A549 (cell line): Measurements from ENCODE around the gene MPRIP. TPM values are rescaled to one million over a fixed set of nuclear protein-coding genes. Genes with fewer than 3 reads are reported as not detected.

Experiments used
- ATAC-seq, 2 experiments: fragments of 200-7000 bp in 1 of 2; fragments of >200 bp in 1 of 2; cut with Nextera tagmentation in 1 of 2; cut with Tn5 transposase in 1 of 2; 3 replicates each; pipeline versions ENCODE4 v1.8.0 to v1.9.1; 2018 to 2020; ENCODE audit warnings: mild to moderate bottlenecking in 1 of 2, moderate library complexity in 1 of 2
- CTCF ChIA-PET: fragments of 300-600 bp; sonication (Branson Sonifier 250); formaldehyde crosslinking; extraction: SDS; loops from one replicate; lab custom pipeline; 2021; ENCODE audit warnings: antibody characterized with exemption, inconsistent platforms; lab: Yijun Ruan, JAX
- POLR2A ChIA-PET: fragments of 350-600 bp; formaldehyde crosslinking; extraction: SDS; loops from one replicate; lab custom pipeline; 2021; ENCODE audit warnings: antibody characterized with exemption, inconsistent platforms; lab: Yijun Ruan, JAX
- DNase-seq, 2 experiments: peaks; one replicate each; pipeline versions ENCODE4 v3.0.0 to v3.0.0-alpha.2; 2011 to 2016; ENCODE audit warnings: low read depth in 1 of 2, low spot score in 1 of 2
- FAIRE-seq: peaks from 2 replicates; lab custom pipeline; 2011; peaks lifted over from hg19 to GRCh38; lab: Jason Lieb, UNC
- H3K27ac ChIP-seq, 2 experiments: fragments of >200 bp; sonication (Bioruptor Twin); formaldehyde crosslinking; 3 replicates each; pipeline ENCODE4 v1.5.1; 2016 to 2017
- H3K4me1 ChIP-seq: fragments of >200 bp; sonication (Bioruptor Twin); formaldehyde crosslinking; 3 replicates; pipeline ENCODE4 v1.6.1; 2016
- H3K4me2 ChIP-seq: fragments of >200 bp; sonication (Bioruptor Twin); formaldehyde crosslinking; 3 replicates; pipeline ENCODE4 v1.6.1; 2016
- H3K4me3 ChIP-seq: fragments of >200 bp; sonication (Bioruptor Twin); formaldehyde crosslinking; 3 replicates; pipeline ENCODE4 v1.5.1; 2016
- H3K9me3 ChIP-seq: fragments of >200 bp; sonication (Bioruptor Twin); formaldehyde crosslinking; 3 replicates; pipeline ENCODE4 v1.6.1; 2016
- CHD4 ChIP-seq: fragments of 200-600 bp; sonication (generic); IDR thresholded peaks from 2 replicates; pipeline ENCODE4 v1.6.1; 2016; ENCODE audit warnings: antibody characterized with exemption, mild to moderate bottlenecking, borderline replicate concordance
- EHMT2 ChIP-seq: fragments of 200-600 bp; sonication (generic); IDR thresholded peaks from 2 replicates; pipeline ENCODE4 v1.6.1; 2016; ENCODE audit warnings: antibody characterized with exemption, low read depth, mild to moderate bottlenecking, moderate library complexity
- EP300 ChIP-seq, 2 experiments: fragments of >200 bp; sonication (Bioruptor Twin); formaldehyde crosslinking; IDR thresholded peaks; 2 replicates in 1 of 2; 3 replicates in 1 of 2; pipeline ENCODE4 v1.6.1; 2016 to 2017
- FOSB ChIP-seq: fragments of 250-450 bp; sonication (Bioruptor Pico); IDR thresholded peaks from 2 replicates; pipeline ENCODE4 v1.5.0; 2020; ENCODE audit warnings: mild to moderate bottlenecking, moderate library complexity
- FOSL2 ChIP-seq, 2 experiments: fragments of 450-650 bp in 1 of 2; fragments of >200 bp in 1 of 2; sonication (Bioruptor Twin) in 1 of 2; formaldehyde crosslinking; IDR thresholded peaks; 2 replicates each; pipeline versions ENCODE4 v1.5.0 to v1.6.1; 2016 to 2020; ENCODE audit warnings: mild to moderate bottlenecking in 1 of 2, moderate library complexity in 1 of 2
- GATA3 ChIP-seq: IDR thresholded peaks from 2 replicates; pipeline ENCODE4 v1.6.1; 2012; ENCODE audit warnings: borderline replicate concordance
- HDAC2 ChIP-seq: fragments of 200-600 bp; sonication (generic); IDR thresholded peaks from 2 replicates; pipeline ENCODE4 v1.6.1; 2016
- HOXB13 ChIP-seq: fragments of 250-450 bp; sonication (Bioruptor Pico); IDR thresholded peaks from 2 replicates; pipeline ENCODE4 v1.5.0; 2020; ENCODE audit warnings: low read depth, mild to moderate bottlenecking, moderate library complexity
- MAFK ChIP-seq: fragments of 450-650 bp; IDR thresholded peaks from 2 replicates; pipeline ENCODE4 v1.6.1; 2014; ENCODE audit not compliant: partially characterized antibody
- NR3C1 ChIP-seq: fragments of >200 bp; sonication (Bioruptor Twin); formaldehyde crosslinking; IDR thresholded peaks from 3 replicates; pipeline ENCODE4 v1.6.1; 2017
- RAD21 ChIP-seq, 2 experiments: fragments of >200 bp in 1 of 2; sonication (Bioruptor Twin) in 1 of 2; formaldehyde crosslinking in 1 of 2; IDR thresholded peaks in 1 of 2; conservative IDR thresholded peaks in 1 of 2; 2 replicates in 1 of 2; 3 replicates in 1 of 2; pipeline ENCODE4 v1.6.1; 2012 to 2018; ENCODE audit warnings: inconsistent platforms in 1 of 2
- RARB ChIP-seq: fragments of 250-450 bp; sonication (Bioruptor Pico); IDR thresholded peaks from 2 replicates; pipeline ENCODE4 v1.8.0; 2021; ENCODE audit warnings: mild to moderate bottlenecking, moderate library complexity
- RFX5 ChIP-seq: fragments of 450-650 bp; IDR thresholded peaks from 2 replicates; pipeline ENCODE4 v1.7.1; 2014; ENCODE audit warnings: antibody characterized with exemption, mild to moderate bottlenecking, moderate library complexity
- SMC3 ChIP-seq: fragments of >200 bp; sonication (Bioruptor Twin); formaldehyde crosslinking; IDR thresholded peaks from 3 replicates; pipeline ENCODE4 v1.6.1; 2018; ENCODE audit warnings: inconsistent platforms
- ZFP36 ChIP-seq: fragments of 450-650 bp; IDR thresholded peaks from 2 replicates; pipeline ENCODE4 v1.6.1; 2014; ENCODE audit warnings: borderline replicate concordance; ENCODE audit not compliant: partially characterized antibody
- WGBS: methylation state at CpG from one replicate; pipeline ENCODE4 v1.1.6; 2017; ENCODE audit errors: missing lambda C conversion rate; 5-methylcytosine and 5-hydroxymethylcytosine counted together
- polyA plus RNA-seq, 4 experiments: library from polyadenylated mRNA; depleted of rRNA in 3 of 4; stranded (reverse); fragments of >200 nt; fragmentation: RNase III in 1 of 4; extraction: RNeasy Plus Mini Kit Qiagen cat#74134 plus additional on column Dnase treatment in 1 of 4; gene quantifications; 2 replicates in 3 of 4; 3 replicates in 1 of 4; pipeline ENCODE4 v1.2.3, GENCODE V29; 2011 to 2017
- TF ChIP-seq, protein P1 (sequence below): IDR thresholded peaks from 2 replicates; pipeline ENCODE4 v1.6.1; 2012
- TF ChIP-seq, protein P2 (sequence below): IDR thresholded peaks from 2 replicates; pipeline ENCODE4 v1.6.1; 2012; ENCODE audit warnings: low read depth, borderline replicate concordance

Gene MPRIP
- polyA plus RNA-seq, 2 of the 4 experiments (the other 2 are of a cell fraction): 147 to 228 TPM

DNA sequence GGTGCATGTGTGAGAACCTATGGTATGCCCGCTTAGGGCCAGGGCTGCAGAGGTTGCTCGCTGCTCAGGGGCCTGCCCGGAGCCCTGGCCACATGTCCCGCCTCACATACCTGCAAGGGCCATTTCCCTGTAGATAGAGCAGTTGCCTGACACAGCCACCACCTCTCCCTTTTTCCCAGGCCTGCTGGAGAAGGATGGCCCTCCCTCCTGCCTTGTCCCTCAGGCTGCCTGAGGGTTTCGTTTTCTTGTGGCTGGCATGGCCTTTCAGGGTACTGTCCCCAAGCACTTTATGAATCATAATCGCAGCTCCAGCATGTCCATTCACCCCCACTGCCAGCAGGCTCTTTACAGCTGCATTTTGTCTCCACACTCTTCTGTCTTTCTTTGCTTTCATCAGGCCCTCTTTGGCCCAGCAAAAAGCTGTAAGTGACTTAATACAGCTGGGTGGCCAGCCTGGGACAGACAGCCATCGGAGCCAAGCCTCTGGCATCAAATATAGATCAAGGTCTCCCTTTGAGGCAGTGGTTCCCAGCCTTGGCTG lies 65.7 kb downstream of the MPRIP start (continued):
- TF ChIP-seq RFX5: no peak

DNA sequence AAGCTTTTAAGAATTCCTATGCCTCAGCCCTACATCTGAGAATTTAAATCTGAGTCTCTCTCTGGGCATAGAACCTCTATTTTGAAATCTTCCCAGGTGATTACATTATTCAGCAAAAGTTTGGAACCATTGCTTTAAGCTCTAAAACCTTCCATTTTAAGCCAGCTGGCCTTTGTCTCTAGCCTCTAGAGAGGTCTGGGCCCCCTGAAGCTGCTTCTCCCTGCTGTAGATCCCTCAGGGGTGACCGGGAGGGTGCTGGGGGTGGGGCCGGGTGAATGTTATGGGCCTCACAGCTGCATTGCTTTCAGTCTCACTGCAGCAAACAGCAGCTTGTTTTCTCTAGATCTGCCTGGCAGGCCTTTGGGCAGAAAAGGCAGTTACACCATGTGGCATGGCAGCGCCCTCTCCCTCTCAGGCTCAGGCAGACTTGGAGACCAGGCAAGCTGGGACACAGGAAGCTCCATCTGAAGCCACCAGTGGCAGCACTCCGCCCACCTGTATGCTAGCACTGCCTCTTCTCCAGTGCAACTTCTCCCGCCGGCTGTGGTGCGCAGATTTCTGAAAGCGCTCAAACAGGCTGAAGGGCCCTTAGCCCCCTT lies 66.3 kb downstream of the MPRIP start:
- no peak for FAIRE-seq
- H3K4me3 ChIP-seq: no peak overlapping the region
- peak overlapping the region; percentile 46 for H3K4me2 ChIP-seq
- ChIA-PET POLR2A (no interaction called here), CTCF (interaction anchor here (0.8 to 2.2 kb wide), 8 partner anchors 9 to 110 kb away, joined by 3 to 8 read pairs (median 6); no protein-coding TSS in a partner anchor)
- TF ChIP-seq RFX5 (no peak), RAD21 (conservative IDR thresholded peaks at IDR 0.05 in 1 of 2, IDR thresholded peaks at IDR 0.05 in 1 of 2) (0 out of 5 replicates have a peak, but pooled peaks of 1 of the 2 experiments have one; percentile 9)
- peaks cover 81% of the 10 kb centered on the region for H3K4me1 ChIP-seq
- ATAC-seq: peak in 1 of 2 experiments; percentile 12; a peak in 2 of 6 replicates
- DNase-seq: peak in 1 of 2 experiments; percentile 44
- 93% methylated on average over 8 of the region's 8 CpGs for WGBS
- H3K9me3 ChIP-seq: no peaks in the 10 kb centered on the region
- H3K27ac ChIP-seq: peak overlapping the region; percentile 38 to 74

DNA sequence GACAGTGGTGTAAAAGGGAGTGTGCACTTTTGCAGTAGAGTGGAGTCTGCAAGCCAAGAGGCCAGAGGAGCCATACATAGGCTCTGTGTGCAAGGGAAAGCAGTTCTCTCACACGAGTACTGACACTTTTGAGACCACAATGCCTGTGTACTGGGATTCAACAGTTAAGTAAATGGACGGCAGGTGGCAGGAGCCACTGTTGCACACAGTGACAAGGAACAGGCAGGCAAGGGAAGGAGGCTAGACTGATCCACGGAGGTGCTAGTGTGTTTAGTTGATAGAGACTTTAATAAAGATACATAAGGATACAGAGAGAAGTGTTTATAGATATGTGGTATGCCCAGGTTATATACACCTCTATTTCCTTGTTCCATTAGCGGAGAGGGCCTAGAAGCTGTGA lies 67.0 kb downstream of the MPRIP start:
- FAIRE-seq: no peak
- CTCF ChIA-PET: interaction anchor here (0.5 to 2.2 kb wide), 7 partner anchors 9 to 111 kb away, joined by 3 to 8 read pairs (median 6); no protein-coding TSS in a partner anchor

DNA sequence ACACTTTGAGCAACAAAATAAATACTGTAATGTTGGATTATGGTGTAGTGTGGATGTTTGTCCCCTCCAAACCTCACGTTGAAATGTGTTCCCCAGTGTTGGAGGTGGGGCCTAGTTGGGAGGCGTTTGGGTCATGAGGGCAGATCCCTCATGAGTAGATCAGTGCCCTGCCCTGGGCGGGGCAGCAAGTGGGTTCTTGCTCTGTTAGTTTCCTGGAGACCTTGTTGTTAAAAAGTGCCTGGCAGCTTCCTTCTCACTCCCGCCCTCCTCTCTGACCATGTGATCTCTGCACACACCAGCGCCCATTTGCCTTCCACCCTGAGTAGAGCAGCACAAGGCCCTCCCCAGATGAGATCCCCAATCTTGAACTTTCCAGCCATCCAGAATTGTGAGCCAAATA lies 67.7 kb downstream of the MPRIP start:
- 64% methylated on average over 5 of the region's 5 CpGs for WGBS
- FAIRE-seq (no peak), ATAC-seq (peak in 1 of 2 experiments; percentile 5; a peak in 1 of 6 replicates), DNase-seq (peak in 1 of 2 experiments; percentile 62)
- no peak for TF ChIP-seq FOSL2 (IDR thresholded peaks at IDR 0.05)
- no peak for TF ChIP-seq FOSL2 (CRISPR knock-in tag; IDR thresholded peaks at IDR 0.05)
- no peak for TF ChIP-seq ZFP36
- no peak for TF ChIP-seq MAFK
- TF ChIP-seq RARB (CRISPR knock-in tag): no peak
- TF ChIP-seq NR3C1: no peak
- TF ChIP-seq EP300 (IDR thresholded peaks at IDR 0.05): no peak
- no peak for TF ChIP-seq FOSB
- TF ChIP-seq, protein P1, sequence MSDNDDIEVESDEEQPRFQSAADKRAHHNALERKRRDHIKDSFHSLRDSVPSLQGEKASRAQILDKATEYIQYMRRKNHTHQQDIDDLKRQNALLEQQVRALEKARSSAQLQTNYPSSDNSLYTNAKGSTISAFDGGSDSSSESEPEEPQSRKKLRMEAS: no peak
- TF ChIP-seq, protein P2, sequence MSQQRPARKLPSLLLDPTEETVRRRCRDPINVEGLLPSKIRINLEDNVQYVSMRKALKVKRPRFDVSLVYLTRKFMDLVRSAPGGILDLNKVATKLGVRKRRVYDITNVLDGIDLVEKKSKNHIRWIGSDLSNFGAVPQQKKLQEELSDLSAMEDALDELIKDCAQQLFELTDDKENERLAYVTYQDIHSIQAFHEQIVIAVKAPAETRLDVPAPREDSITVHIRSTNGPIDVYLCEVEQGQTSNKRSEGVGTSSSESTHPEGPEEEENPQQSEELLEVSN: no peak
- TF ChIP-seq HOXB13 (CRISPR knock-in tag): no peak
- POLR2A ChIA-PET: no interaction called here
- Histone ChIP-seq H3K4me1 (peaks cover 92% of the 10 kb centered on the region), H3K4me3 (no peak overlapping the region), H3K4me2 (peak overlapping the region; percentile 46), H3K27ac (peak overlapping the region in 1 of 2 experiments; percentile 74; a peak in 3 of 6 replicates), H3K9me3 (no peaks in the 10 kb centered on the region)
- CTCF ChIA-PET: interaction anchor here (0.7 to 2.2 kb wide), 4 partner anchors 10 to 118 kb away, joined by 3 to 8 read pairs (median 3); no protein-coding TSS in a partner anchor

More for the DNA sequence above, 67.0 kb downstream of the MPRIP start:
- DNase-seq: peak in 1 of 2 experiments; percentile 40
- Histone ChIP-seq H3K9me3 (no peaks in the 10 kb centered on the region), H3K4me3 (no peak overlapping the region), H3K4me2 (peak overlapping the region; percentile 46), H3K4me1 (peaks cover 85% of the 10 kb centered on the region), H3K27ac (peak overlapping the region in 1 of 2 experiments; percentile 74; a peak in 3 of 6 replicates)
- TF ChIP-seq EHMT2: no peak
- POLR2A ChIA-PET: no interaction called here
- 72% methylated on average over 4 of the region's 4 CpGs for WGBS
- ATAC-seq: peak in 1 of 2 experiments; percentile 6; a peak in 1 of 6 replicates

DNA sequence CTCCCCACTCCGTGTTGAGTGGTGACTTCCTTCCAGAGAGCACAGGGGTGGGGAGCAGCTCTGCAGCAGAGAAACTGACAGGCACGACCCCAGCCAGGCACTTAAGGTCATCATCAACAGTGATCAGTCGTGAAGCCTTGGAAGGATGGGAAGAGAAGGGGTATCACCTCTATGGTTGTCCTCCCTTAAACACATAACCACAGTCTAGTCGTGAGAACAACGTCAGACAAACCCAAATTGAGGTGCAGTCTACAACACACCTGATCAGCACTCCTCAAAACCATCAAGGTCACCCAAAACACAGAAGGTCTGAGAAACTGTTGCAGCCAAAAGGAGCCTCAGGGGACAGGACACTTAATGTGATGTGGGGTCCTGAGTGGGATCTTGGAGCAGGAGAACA lies 68.3 kb downstream of the MPRIP start:
- no peak for FAIRE-seq
- peaks cover 96% of the 10 kb centered on the region for H3K4me1 ChIP-seq
- no peak for ATAC-seq
- peak overlapping the region; percentile 46; the same call in 1 of the 3 replicates for H3K4me2 ChIP-seq
- no peak for TF ChIP-seq RARB (CRISPR knock-in tag)
- no peak for TF ChIP-seq CHD4
- no peak for TF ChIP-seq HDAC2
- no peak for TF ChIP-seq SMC3
- no peak for TF ChIP-seq NR3C1
- TF ChIP-seq GATA3: no peak
- TF ChIP-seq, all 56 proteins: peak for 0
- Histone ChIP-seq H3K4me3 (no peak overlapping the region), H3K9me3 (no peaks in the 10 kb centered on the region), H3K27ac (peak overlapping the region in 1 of 2 experiments; percentile 74; a peak in 2 of 6 replicates)
- WGBS: 75% methylated on average over 5 of the region's 5 CpGs
- ChIA-PET CTCF (interaction anchor here (0.7 to 2.2 kb wide), 4 partner anchors 11 to 131 kb away, joined by 3 to 8 read pairs (median 3); no protein-coding TSS in a partner anchor), POLR2A (interaction anchor here (0.7 kb wide), 1 partner anchor 672 kb away, joined by 9 read pairs; no protein-coding TSS in a partner anchor)
- DNase-seq: no peak
